HepG2 (cell line): Measurements from ENCODE around the gene ATP2B3.

Experiments
- AKAP8 ChIP-seq: sonication (generic); formaldehyde crosslinking; IDR thresholded peaks from 2 replicates; pipeline ENCODE4 v1.5.1; 2020; ENCODE audit warnings: mild to moderate bottlenecking, missing genetic modification reagents
- ARHGAP35 ChIP-seq: sonication (generic); formaldehyde crosslinking; IDR thresholded peaks from 2 replicates; pipeline ENCODE4 v1.9.0; 2022; ENCODE audit warnings: mild to moderate bottlenecking, inconsistent platforms, moderate library complexity, missing genetic modification reagents, borderline replicate concordance
- CTCF ChIP-seq: sonication (generic); formaldehyde crosslinking; IDR thresholded peaks from 2 replicates; pipeline ENCODE4 v1.5.0; 2020; ENCODE audit warnings: mild to moderate bottlenecking, missing genetic modification reagents, moderate library complexity
- EZH2 ChIP-seq: conservative IDR thresholded peaks from 2 replicates; pipeline ENCODE4 v1.6.1; 2012; ENCODE audit warnings: mild to moderate bottlenecking, low read depth, low read length, moderate library complexity
- HNRNPH1 ChIP-seq: fragments of 200-400 bp; formaldehyde crosslinking; optimal IDR thresholded peaks from 2 replicates; pipeline ENCODE3; 2017; ENCODE audit warnings: mild to moderate bottlenecking, low read depth, low read length
- POLR2A ChIP-seq, 2 experiments: IDR thresholded peaks; 2 replicates each; pipeline ENCODE4 v1.6.1; 2011; ENCODE audit warnings: low read depth in 2 of 2, low read length in 2 of 2, mild to moderate bottlenecking in 1 of 2, moderate library complexity in 1 of 2; ENCODE audit not compliant: insufficient read depth in 1 of 2
- ZXDC ChIP-seq: sonication (generic); formaldehyde crosslinking; IDR thresholded peaks from 2 replicates; pipeline ENCODE4 v1.5.0; 2020; ENCODE audit warnings: mild to moderate bottlenecking, missing genetic modification reagents
- TF ChIP-seq, protein P1 (sequence below): fragments of 450-650 bp; IDR thresholded peaks from 2 replicates; pipeline ENCODE4 v1.6.1; 2016
- TF ChIP-seq, protein P2 (sequence below): sonication (generic); formaldehyde crosslinking; IDR thresholded peaks from 2 replicates; pipeline ENCODE4 v1.5.0; 2020; ENCODE audit warnings: missing genetic modification reagents

DNA sequence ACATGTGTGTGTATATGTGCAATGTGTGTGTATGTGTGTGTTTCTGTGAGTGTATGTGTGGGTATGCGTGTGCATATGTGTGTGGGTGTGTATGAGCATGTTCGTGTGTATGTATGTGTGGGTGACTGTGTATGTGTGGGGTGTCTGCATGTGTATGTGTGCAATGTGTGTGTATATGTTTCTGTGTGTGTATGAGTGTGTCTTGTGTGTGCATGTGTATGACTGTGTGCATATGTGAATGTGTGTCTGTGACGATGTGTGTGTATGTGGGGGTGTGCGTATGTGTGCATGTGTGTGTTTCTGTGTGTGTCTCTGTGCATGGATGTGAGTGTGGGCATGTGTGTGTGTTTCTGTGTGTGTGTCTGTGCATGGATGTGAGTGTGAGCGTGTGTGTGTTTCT, 4.2 kb upstream of the ATP2B3 start:
- TF ChIP-seq ZXDC (CRISPR knock-in tag) (no peak), EZH2 (no peak), ARHGAP35 (no peak), HNRNPH1 (no peak), POLR2A (IDR thresholded peaks at IDR 0.05; ENCODE audit: insufficient read depth in 1 of 2, low read depth in 2 of 2, low read length in 2 of 2) (no peak), CTCF (CRISPR knock-in tag) (no peak), AKAP8 (no peak)
- TF ChIP-seq, protein P1, sequence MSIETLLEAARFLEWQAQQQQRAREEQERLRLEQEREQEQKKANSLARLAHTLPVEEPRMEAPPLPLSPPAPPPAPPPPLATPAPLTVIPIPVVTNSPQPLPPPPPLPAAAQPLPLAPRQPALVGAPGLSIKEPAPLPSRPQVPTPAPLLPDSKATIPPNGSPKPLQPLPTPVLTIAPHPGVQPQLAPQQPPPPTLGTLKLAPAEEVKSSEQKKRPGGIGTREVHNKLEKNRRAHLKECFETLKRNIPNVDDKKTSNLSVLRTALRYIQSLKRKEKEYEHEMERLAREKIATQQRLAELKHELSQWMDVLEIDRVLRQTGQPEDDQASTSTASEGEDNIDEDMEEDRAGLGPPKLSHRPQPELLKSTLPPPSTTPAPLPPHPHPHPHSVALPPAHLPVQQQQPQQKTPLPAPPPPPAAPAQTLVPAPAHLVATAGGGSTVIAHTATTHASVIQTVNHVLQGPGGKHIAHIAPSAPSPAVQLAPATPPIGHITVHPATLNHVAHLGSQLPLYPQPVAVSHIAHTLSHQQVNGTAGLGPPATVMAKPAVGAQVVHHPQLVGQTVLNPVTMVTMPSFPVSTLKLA: no peak
- TF ChIP-seq, protein P2, sequence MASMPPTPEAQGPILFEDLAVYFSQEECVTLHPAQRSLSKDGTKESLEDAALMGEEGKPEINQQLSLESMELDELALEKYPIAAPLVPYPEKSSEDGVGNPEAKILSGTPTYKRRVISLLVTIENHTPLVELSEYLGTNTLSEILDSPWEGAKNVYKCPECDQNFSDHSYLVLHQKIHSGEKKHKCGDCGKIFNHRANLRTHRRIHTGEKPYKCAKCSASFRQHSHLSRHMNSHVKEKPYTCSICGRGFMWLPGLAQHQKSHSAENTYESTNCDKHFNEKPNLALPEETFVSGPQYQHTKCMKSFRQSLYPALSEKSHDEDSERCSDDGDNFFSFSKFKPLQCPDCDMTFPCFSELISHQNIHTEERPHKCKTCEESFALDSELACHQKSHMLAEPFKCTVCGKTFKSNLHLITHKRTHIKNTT (CRISPR knock-in tag): no peak
